HG03103 (cell line): ENCODE data around the gene SYT3.

Experiments used
- ATAC-seq: cut with Tn5 transposase; IDR thresholded peaks from one replicate; pipeline ENCODE4 v1.9.1; 2021; ENCODE audit warnings: low read depth; ENCODE audit not compliant: unreplicated experiment

SYT3 gene

DNA sequence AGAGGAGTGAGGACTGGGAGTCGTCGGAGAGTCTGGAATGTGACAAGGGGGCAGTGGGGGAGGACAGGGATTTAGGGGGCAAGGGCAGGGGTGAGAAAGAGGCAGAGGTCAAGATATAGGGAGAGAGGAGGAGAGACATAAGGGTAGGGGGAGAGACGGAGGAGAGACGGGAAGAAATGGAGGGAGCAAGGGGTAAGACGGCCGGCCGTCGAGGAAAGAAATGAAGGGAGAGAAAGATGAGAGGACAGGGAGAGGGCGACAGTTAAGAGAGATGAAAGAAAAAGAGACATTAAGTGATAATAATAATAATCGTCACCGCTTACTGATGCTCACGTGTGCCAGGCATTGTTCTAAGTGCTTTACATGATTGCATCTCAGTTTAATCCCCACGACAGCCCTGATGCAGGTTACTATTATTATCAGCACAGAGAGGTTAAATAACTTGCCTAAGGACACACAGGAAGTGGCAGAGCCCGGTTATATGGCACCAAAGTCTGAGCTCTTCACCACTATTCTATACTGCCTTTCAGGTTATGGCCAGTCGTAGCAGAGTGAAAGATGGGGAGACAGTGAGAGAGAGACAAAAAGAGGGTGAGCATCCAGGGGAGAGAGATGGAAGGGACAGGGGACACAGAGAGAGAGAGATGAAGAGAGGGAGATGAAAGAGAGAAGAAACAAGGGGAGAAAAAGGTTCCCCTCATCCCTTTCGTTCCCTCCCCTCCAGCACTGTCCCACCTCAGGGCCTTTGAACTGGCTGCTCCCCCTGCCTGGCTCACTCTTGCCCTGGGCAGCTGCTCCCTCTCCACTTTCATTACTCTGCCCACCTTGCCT, 23.2 kb upstream of the SYT3 start:
- no peak for ATAC-seq

- ATAC-seq = no peak
Measured at GRCh38 chr19:50661766-50662650, 22.3 kb upstream of the SYT3 start.

- no peak for ATAC-seq
Measured at GRCh38 chr19:50661023-50661422, 21.3 kb upstream of the SYT3 start.

DNA sequence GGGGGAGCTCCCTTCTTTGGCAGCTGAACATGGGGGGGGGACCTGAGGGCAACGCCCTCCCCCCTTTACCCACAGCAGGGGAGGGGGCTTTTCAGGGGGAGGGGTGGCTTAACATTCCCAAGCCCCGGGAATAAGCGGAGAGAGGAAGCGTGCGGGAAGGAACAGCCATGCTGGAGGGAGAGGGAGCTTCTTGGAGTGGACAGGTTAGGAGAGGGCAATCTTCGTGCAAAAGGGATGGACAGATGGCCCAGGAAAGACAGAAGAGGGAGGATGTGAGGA, 20.3 kb upstream of the SYT3 start:
- no peak for ATAC-seq

GRCh38 chr19:50659318-50660087, 19.8 kb upstream of the SYT3 start:
- no peak for ATAC-seq

- ATAC-seq = no peak
Measured at GRCh38 chr19:50658441-50659317, 19.0 kb upstream of the SYT3 start.

DNA sequence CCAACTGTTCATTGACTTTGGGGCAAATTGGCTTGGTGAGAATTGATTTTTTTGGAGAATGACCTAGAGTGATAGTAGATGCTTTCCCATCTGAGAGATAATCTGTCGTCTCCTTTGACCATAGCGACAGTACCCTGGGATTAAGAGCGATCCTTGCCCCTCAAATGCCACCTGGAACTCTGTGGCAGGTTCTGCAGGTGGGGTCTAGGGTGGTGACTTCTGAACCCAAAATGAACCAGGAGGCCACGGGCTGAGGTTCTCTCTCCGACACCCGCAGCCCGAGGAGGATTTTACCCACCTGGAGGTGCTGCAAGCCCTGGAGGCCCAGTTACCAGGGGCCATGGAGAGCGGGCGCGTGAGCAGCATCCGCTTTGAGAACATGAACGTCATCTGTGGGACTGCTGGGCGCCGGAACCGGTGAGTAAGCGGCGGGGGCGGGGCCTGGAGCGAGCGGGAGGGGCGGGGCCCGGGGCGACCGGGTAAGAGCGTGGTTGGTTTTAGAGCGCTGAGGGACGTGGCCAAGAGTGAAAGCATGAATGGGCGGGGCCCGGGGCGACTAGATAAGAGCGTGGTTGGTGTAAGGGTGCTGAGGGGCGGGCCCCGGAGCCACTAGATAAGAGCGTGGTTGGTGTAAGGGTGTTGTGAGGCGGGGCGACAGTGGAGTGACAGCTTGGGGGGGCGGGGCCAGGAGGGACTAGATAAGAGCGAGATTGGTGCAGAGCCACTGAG, 18.2 kb upstream of the SYT3 start:
- no peak for ATAC-seq

- ATAC-seq = no peak
Measured at GRCh38 chr19:50657222-50657669, 17.6 kb upstream of the SYT3 start.

DNA sequence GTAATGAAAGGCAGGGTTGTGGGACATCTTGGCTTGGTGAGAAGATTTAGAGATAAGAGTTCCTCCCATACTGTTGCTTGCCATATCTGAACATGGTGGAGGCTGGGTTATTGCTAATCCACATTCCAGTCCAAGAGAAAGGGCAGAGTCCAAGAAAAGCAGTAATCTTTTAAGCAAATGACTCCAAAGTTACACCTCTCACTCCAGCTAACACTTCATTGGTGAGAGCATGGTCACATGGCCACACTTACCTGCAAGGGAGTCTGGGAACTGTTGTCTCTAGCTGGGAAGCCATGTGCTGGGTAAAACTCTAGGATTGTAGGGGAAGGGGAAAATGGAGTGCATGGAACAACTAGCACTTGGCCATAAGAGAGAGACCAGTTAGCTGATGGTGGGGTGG, 15.2 kb upstream of the SYT3 start:
- no peak for ATAC-seq

DNA sequence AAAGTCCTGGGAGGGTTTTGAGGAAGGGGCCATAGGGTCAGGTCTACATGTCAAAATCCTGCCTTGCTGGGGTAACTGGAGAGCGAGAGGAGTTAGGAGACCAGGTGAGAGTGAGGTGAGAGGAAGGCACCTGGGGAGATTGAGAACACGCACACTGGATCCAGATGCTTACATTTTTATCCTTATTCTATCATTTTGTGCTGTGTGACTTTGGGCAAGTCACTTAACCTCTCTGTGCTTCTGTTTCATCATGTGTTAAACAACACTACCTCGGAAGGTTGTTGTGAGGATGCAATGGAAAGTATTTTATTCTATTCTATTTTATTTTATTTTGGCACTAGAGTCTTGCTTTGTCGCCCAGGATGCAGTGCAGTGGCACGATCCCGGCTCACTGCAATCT, 13.0 kb upstream of the SYT3 start:
- ATAC-seq = no peak

DNA sequence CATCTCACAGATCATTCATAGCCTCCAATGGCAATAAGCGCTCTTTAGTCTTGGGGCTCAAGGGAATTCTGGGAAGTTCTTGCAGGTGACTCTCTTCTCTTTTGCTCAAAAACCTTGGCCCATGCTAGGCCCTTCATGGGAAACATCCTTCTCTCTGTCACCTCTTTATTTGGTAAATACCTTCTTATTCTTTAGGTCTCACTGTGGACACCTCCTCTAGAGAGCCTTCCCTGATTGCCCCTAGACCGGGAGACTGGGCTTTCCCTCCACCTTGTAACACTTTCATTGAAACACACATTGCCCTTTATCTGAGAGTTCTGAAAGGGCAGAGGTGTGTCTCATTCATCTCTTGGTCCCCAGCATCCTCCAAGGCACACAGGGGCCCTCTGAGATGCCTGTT, 11.5 kb upstream of the SYT3 start:
- ATAC-seq = no peak

DNA sequence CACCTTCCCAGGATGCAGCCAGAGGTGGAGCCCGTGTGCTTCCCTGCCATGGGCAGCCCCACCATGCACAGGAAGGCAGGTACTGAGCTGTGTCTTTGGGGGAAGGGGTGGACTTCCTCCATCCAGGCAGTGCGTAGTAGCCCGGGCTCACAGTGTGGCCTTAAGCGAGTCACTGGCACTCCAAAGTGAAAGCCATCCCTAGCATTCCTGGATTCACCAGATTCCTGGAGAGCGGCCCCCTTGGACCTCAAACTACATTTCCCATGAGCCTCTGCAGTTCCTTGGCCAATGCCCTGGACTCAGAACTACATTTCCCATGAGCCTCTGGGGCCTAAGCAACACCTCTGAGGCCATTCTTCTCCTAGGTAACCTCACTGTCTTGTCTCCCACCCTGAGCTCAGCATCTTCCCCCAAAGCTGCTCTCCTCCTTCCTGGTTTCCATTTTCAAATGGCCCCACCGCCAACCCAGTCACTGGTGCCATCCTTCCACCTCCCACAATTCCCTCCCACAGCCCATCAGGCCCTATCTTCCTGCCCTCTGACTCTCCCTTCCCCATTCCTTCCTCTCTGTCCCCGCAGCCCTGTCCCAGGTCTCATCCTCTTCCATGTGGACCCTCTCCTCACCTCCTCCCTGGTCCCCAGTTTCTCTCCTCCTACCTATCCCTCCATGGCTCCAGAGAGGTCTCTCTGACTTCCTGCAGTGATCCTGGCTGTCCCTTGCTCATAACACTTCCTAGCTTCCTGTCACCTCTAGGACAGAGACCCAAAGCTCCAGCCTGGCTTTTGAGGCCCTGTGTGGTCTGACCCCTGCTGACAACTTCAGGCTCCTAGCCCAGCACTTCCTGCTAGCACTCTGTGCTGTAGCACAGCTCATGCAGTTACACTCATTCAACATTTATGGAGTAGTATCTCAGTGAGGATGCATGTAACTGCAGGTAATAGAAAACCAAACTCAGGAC, 10.0 kb upstream of the SYT3 start, which contains the start of gene C19orf81:
Gene C19orf81, plus strand, starts transcription at position 13 of the 959 bp plus-strand sequence. Its CDS starts 0 bp downstream, at position 13.
- no peak for ATAC-seq

DNA sequence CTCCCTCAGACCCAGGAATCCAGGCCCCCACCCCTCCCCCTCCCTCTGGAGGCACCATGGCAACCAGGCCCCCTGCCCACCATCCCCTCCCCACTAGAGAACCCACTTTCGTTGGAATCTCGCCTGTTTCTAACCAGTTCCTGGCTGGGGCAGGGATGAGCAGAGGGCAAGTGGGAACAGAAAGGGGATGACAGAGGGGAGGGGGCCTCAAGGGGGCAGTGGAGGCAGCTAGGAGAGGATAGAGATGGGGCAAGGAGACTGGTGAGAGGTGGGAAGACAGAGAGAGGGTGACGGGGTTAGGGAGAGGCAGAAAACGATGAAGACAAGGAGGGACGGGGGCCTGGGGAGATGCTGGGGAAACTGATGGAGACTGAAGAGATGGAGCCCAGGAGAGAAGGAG, 9.0 kb upstream of the SYT3 start:
- ATAC-seq = no peak

- ATAC-seq = no peak
Measured at GRCh38 chr19:50647879-50648615, 8.4 kb upstream of the SYT3 start.

DNA sequence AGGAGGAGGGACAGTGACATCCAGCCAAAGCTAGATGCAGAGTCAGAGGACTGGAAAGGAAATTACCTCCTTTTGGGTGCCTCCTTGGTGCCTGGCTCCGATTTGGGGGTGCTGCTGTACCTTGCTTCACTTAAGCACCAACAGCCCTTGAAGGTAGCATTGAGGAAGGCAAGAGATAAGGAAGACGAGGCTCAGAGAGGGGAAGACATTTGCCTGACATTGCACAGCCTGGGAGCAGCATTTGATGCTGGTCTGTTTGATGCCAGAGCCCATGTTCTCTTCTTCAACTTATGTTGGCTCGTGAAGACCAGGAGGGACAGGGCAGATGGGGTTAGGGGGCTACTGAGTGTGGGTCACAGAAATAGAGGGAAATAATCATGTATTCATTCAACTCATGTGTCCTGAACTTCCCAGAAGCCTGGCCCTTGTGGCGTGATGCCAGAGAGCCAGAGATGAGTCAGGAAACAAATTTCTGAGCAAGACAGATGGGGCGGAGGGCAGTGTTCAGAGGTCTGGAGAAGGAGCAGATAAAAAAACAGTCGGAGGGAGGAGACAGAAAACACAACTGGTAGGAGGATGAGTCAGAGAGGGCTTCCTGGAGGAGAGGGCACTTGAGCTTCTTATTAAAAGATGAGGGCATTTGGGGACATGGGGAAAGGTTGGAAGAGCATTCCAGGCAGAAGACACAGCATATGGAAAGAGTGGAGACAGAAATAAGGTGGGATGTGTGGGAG, 6.6 kb upstream of the SYT3 start:
- ATAC-seq = no peak

DNA sequence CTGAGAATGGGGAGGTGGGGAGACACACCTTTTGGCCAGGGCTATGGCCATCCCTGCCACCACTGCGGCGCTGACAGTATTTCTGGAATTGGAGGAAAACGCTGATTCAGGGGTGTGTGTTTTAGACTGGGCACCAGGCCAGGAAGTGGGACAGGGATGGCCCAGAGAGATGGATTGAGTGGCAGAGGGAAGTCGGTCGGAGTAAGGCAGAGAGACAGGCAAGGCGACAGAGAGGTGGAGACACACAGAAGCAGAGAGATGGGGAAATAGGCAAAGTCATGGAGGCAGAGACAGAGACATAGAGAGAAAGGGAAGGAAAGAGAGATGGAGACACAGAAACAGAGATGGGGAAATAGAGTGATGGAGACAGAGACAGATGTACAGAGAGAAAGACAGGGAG, 5.4 kb upstream of the SYT3 start:
- no peak for ATAC-seq

DNA sequence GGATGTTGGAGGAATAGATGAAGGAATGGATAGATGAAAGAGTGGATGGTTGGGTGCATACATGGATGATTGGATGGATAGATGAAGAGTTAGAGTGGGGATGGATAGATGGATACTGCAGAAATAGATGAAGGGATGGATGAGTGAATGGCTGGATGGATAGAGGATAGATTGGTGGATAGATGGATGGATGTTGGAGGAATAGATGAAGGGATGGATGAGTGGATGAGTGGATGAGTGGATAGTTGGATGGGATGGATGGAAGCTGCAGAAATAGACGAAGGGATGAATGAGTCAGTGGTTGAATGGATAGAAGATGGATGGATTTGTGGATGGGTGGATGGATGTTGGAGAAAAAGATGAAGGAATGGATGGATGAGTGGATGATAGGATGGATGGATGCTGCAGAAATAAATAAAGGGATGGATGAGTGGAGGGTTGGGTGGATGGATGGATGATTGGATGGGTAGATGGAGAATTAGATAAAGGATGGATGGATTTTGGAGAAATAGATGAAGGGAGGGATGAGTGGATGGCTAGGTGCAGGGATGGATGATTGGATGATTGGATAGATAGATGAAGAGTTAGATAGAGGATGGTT, 4.7 kb upstream of the SYT3 start:
- ATAC-seq = no peak
